ENCODE measurements around the gene C2orf76.

- no peak for TF ChIP-seq CTCF (conservative IDR thresholded peaks at IDR 0.05; ENCODE audit: low read length)
- no peak for TF ChIP-seq EZH2phosphoT487 (IDR thresholded peaks at IDR 0.05; ENCODE audit: borderline replicate concordance, low read depth, low read length)
Observed at GRCh38 chr2:119383410-119384140, 16.9 kb upstream of the C2orf76 start.
